Astrocyte of the spinal cord (primary cell): ENCODE data around the gene DUOXA2.

Experiments
- DNase-seq: peaks from one replicate; pipeline ENCODE4 v3.0.0; 2011; ENCODE audit warnings: low read depth, low spot score
- H3K4me3 ChIP-seq: 2 replicates; pipeline ENCODE4 v1.5.1; 2011; ENCODE audit warnings: low read depth, mild to moderate bottlenecking, low read length, moderate library complexity
- in situ Hi-C: cut with HindIII; loops from 2 replicates; pipeline ENCODE4 v1.10.0; 2017; ENCODE audit warnings: low sequenced_read_pairs
- TF ChIP-seq, protein P1 (sequence below): IDR thresholded peaks from 2 replicates; pipeline ENCODE4 v1.5.1; 2012; ENCODE audit warnings: low read depth, mild to moderate bottlenecking, low read length, inconsistent platforms

Gene DUOXA2

DNA sequence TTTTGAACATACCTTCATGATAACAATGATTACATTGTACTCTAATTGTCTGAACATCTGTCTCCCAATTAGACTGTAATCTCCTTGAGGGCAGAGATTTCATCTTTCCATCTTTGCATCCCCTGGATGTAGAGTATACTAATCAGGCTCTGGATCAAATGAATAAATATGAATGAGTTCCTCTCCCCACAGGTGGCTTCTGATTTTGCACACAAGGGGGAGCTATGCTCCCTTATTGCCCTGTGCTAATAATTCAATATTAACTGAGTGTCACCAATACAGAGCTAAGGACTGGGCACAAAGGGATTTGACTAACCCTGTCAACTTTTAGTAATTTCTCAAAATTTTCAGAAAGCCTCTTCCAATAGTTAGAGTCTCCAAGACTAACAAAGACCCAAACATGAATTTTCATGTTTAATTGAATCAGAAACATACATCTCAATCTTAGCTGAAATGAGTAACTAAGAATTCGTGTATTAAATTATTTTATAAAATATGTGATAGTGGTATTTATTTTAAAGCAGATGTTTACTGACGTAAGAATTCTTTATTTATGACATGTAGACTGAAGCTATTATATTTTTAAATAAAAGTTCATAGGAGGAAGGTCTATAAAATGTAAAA lies 12.5 kb downstream of the DUOXA2 start:
- TF ChIP-seq, protein P1, sequence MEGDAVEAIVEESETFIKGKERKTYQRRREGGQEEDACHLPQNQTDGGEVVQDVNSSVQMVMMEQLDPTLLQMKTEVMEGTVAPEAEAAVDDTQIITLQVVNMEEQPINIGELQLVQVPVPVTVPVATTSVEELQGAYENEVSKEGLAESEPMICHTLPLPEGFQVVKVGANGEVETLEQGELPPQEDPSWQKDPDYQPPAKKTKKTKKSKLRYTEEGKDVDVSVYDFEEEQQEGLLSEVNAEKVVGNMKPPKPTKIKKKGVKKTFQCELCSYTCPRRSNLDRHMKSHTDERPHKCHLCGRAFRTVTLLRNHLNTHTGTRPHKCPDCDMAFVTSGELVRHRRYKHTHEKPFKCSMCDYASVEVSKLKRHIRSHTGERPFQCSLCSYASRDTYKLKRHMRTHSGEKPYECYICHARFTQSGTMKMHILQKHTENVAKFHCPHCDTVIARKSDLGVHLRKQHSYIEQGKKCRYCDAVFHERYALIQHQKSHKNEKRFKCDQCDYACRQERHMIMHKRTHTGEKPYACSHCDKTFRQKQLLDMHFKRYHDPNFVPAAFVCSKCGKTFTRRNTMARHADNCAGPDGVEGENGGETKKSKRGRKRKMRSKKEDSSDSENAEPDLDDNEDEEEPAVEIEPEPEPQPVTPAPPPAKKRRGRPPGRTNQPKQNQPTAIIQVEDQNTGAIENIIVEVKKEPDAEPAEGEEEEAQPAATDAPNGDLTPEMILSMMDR = peak; percentile 64
- in situ Hi-C loops = no loop called here
- H3K4me3 ChIP-seq = no peak overlapping the region
- DNase-seq = no peak

DNA sequence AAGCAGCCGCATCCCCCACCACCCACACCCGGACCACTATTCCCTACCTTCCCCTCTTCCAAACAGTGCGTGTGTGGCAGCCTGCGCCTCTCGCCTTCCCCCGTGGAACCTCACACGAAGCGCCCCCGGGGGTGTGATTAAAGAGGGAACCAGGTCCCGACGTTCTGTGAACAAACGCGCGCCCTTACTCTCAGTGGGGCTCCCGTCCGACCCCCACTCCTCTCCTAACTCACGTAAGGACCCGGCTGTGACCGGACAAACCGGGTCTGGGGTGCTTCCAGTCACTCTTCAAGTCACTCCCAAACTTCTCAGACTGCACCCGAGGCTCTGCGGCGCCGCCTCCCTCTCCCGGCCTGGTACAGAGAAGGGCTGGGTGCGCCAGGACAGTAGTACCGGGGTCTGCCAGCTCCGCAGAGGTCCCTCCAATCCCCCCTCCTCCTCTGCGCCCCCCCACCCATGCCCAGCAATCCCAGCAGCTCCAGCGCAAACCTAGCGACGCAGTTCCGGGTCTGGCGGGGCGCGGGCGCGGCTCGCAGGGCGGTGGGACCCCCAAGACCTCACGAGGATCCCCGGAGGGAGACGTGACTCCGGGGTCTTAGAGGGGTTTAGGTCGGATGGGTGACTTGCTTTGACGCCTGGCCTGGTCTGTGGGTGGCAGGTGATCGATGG lies 15.0 kb downstream of the DUOXA2 start:
- TF ChIP-seq, protein P1 = no peak
- H3K4me3 ChIP-seq = no peak overlapping the region
- DNase-seq = no peak
- in situ Hi-C loops = no loop called here

DNA sequence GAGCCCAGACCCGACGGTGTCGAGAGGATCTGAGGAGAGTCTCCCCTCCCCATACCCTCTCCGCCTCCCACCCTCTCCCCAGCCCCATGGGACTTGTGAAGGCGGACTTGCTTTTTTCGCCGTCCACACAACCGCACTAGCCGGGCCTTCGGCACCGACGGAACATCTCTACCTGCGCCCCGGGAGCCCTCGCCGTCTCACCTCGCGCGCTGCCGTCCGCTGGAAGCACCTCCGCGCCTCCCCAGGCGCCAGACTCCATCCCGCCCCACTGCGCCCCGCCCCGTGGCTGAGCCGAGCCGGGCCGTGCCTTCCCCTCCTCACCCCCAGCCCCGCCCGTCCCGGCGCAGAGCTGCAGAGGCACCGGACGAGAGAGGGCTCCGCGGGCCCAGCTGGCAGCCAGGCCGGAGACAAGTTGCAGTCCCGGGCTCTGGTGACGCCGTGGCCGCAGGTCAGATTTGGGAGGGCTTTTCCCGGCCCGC lies 15.6 kb downstream of the DUOXA2 start, which contains the start of the genes DUOX1 and DUOXA1:
DUOX1 (plus strand) TSS at position 344 of the 479 bp plus-strand sequence. CDS start 1,973 bp downstream, outside the sequence.
DUOXA1 (minus strand) TSS at position 229 of the 479 bp plus-strand sequence. CDS start 6,865 bp downstream, outside the sequence.
- in situ Hi-C loops = no loop called here
- TF ChIP-seq, protein P1 = no peak
- H3K4me3 ChIP-seq = no peak within 1 kb of the TSS
- DNase-seq = no peak

- in situ Hi-C loops = no loop called here
- no peak for DNase-seq
- H3K4me3 ChIP-seq = no peak overlapping the region
- TF ChIP-seq, protein P1 = no peak
Observed at GRCh38 chr15:45130291-45131000, 16.3 kb downstream of the DUOXA2 start.

DNA sequence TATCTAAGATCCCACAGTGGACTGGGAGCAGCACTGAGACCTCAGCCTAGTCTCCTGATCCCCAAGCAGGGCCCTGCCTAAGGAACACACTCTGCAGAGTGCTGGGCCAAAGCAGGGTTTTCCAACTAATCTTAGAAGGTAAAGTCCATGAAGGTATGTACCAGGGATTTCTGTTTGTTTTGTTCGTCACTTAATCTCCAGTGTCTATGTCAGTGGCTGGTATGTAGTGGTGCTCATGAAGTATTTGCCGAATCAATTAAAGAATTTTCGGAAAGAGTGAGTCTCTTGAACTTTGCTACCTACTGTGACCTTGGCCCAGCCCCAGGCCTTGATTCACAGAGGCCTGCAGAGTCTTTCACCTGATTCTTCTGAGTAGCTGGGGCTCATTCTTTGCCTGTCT lies 17.4 kb downstream of the DUOXA2 start:
- H3K4me3 ChIP-seq = no peak overlapping the region
- TF ChIP-seq, protein P1 = no peak
- DNase-seq = no peak
- in situ Hi-C loops = no loop called here

DNA sequence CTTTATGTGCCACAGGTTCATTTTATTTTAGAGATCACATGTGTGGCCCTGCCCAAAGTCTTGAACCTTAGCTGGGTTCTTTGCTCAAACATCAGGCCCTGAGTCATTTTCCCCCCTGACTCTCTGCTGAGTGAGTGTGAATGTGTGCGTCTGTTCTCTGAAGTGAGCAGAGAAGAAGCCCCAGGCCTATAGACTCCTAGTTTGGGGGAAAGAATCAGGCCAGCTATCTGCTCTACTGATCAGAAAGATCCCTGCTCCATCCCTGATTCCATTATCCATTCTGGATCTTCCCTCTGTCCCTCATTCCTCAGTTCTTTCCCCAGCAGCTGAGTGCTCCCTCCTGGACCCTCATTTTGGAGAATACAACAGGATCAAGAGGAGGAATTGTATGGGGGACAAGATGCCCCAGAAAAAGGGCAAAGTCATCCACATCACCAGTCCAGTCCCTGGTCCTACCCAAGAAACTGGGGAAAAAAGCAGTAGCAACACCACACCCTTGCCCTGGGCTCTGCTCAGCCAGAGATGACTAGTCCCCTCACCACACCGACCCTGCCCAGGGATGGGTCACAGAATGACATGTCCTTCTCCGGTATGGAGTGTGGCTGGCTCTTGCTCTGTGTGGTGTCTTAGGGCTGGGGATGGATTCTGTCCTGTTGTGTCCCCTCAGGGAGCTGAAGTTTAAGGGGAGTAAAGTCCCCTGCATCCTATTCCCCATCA lies 18.9 kb downstream of the DUOXA2 start:
- in situ Hi-C loops = no loop called here
- H3K4me3 ChIP-seq = no peak overlapping the region
- TF ChIP-seq, protein P1 = no peak
- no peak for DNase-seq
